Astrocyte (in vitro differentiated cells and primary cell): ENCODE data around the gene MSN. TPM values are rescaled to one million over a fixed set of nuclear protein-coding genes. Genes with fewer than 3 reads are reported as not detected.

Source experiments
- DNase-seq: peaks from one replicate; pipeline ENCODE4 v3.0.0-alpha.2; 2010; ENCODE audit warnings: low read depth
- FAIRE-seq: peaks from 2 replicates; lab custom pipeline; 2011; peaks lifted over from hg19 to GRCh38; lab: Jason Lieb, UNC
- H2AFZ ChIP-seq: 2 replicates; pipeline ENCODE4 v1.6.0; 2012; ENCODE audit warnings: low read depth, low read length, inconsistent platforms
- H3K27ac ChIP-seq: 2 replicates; pipeline ENCODE4 v1.5.1; 2011; ENCODE audit warnings: low read depth, low read length, inconsistent platforms
- H3K27me3 ChIP-seq: 2 replicates; pipeline ENCODE4 v1.6.0; 2011; ENCODE audit warnings: low read length, inconsistent platforms; ENCODE audit not compliant: insufficient read depth
- H3K36me3 ChIP-seq: 2 replicates; pipeline ENCODE4 v1.5.1; 2011; ENCODE audit warnings: low read length, inconsistent platforms; ENCODE audit not compliant: insufficient read depth
- H3K4me1 ChIP-seq: 2 replicates; pipeline ENCODE4 v1.5.1; 2011; ENCODE audit warnings: low read length, inconsistent platforms; ENCODE audit not compliant: insufficient read depth
- H3K4me2 ChIP-seq: 2 replicates; pipeline ENCODE4 v1.6.0; 2012; ENCODE audit warnings: low read length, inconsistent platforms
- H3K4me3 ChIP-seq: 2 replicates; pipeline ENCODE4 v1.5.1; 2011; ENCODE audit warnings: low read depth, mild to moderate bottlenecking, low read length, inconsistent platforms; ENCODE audit not compliant: insufficient read depth
- H3K79me2 ChIP-seq: 2 replicates; pipeline ENCODE4 v1.6.0; 2012; ENCODE audit warnings: mild to moderate bottlenecking, low read length, inconsistent platforms; ENCODE audit not compliant: insufficient read depth
- H3K9ac ChIP-seq: 2 replicates; pipeline ENCODE4 v1.6.0; 2012; ENCODE audit warnings: mild to moderate bottlenecking, low read length, inconsistent platforms
- H3K9me3 ChIP-seq: 2 replicates; pipeline ENCODE4 v1.5.1; 2012; ENCODE audit warnings: low read depth, mild to moderate bottlenecking, low read length, inconsistent platforms; ENCODE audit not compliant: insufficient read depth
- H4K20me1 ChIP-seq: 2 replicates; pipeline ENCODE4 v1.6.0; 2012; ENCODE audit warnings: low read length, inconsistent platforms; ENCODE audit not compliant: insufficient read depth
- H3K27ac Mint-ChIP-seq: one replicate; pipeline ENCODE4 v1.8.0; 2021; ENCODE audit warnings: mild to moderate bottlenecking, mixed read lengths; ENCODE audit not compliant: unreplicated experiment
- H3K27me3 Mint-ChIP-seq: one replicate; pipeline ENCODE4 v1.8.0; 2021; ENCODE audit warnings: low read depth, mixed read lengths; ENCODE audit not compliant: unreplicated experiment
- H3K36me3 Mint-ChIP-seq: one replicate; pipeline ENCODE4 v1.8.0; 2021; ENCODE audit warnings: low read depth, mixed read lengths; ENCODE audit not compliant: unreplicated experiment
- H3K4me1 Mint-ChIP-seq: one replicate; pipeline ENCODE4 v1.8.0; 2021; ENCODE audit warnings: low read depth, mixed read lengths; ENCODE audit not compliant: unreplicated experiment
- H3K4me3 Mint-ChIP-seq: one replicate; pipeline ENCODE4 v1.8.0; 2021; ENCODE audit warnings: mild to moderate bottlenecking, moderate library complexity, mixed read lengths; ENCODE audit not compliant: unreplicated experiment
- H3K9me3 Mint-ChIP-seq: one replicate; pipeline ENCODE4 v1.8.0; 2021; ENCODE audit warnings: mild to moderate bottlenecking, mixed read lengths; ENCODE audit not compliant: unreplicated experiment
- EZH2 ChIP-seq: IDR thresholded peaks from 2 replicates; pipeline ENCODE4 v1.6.1; 2012; ENCODE audit warnings: mild to moderate bottlenecking, low read length, inconsistent platforms; ENCODE audit not compliant: insufficient read depth
- total RNA-seq: library from RNA; stranded (reverse); gene quantifications from 2 replicates; pipeline ENCODE4 v1.2.1, GENCODE V29; 2021
- TF ChIP-seq, protein P1 (sequence below): IDR thresholded peaks from 2 replicates; pipeline ENCODE4 v1.5.1; 2011; ENCODE audit warnings: low read depth, mild to moderate bottlenecking, inconsistent platforms, low read length, moderate library complexity; ENCODE audit not compliant: insufficient read depth

The MSN gene
- total RNA-seq, 1 donor from 2014 or later = 369 TPM

DNA sequence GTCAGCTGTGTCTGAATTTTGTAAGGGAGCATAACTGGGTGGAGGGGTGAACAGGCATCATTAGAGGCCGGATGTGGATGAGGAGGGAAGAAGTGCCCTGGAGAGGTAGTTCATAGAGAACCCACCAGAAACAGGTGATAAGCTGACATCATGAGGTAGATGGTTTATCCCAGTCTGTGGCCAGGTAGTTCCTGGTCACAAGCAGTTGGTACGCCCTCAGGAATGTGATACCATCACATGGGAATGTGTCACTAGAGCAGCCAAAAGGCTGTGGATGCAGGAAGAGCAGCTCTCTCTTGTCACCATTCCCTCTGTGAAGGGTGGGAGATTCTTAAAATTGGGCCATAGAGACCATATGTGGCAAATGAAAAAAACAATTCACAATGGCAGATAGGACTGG, 21.9 kb downstream of the MSN start:
- Mint-ChIP-seq H3K4me1 (peaks cover 44% of the 10 kb centered on the region), H3K9me3 (no peaks in the 10 kb centered on the region), H3K27me3 (no peaks in the 10 kb centered on the region), H3K36me3 (peaks cover 2% of the 10 kb centered on the region), H3K4me3 (no peak overlapping the region), H3K27ac (peak overlapping the region; percentile 67)
- FAIRE-seq (peak; percentile 65), DNase-seq (no peak)
- no peak overlapping the region for H2AFZ ChIP-seq
- H3K79me2 ChIP-seq = peaks cover 100% of the 10 kb centered on the region
- H3K9ac ChIP-seq = no peak overlapping the region
- peaks cover 79% of the 10 kb centered on the region for H4K20me1 ChIP-seq
- H3K36me3 ChIP-seq = peaks cover 3% of the 10 kb centered on the region
- H3K27ac ChIP-seq = peak overlapping the region; percentile 78
- no peak overlapping the region for H3K4me3 ChIP-seq
- no peaks in the 10 kb centered on the region for H3K27me3 ChIP-seq
- TF ChIP-seq, protein P1, sequence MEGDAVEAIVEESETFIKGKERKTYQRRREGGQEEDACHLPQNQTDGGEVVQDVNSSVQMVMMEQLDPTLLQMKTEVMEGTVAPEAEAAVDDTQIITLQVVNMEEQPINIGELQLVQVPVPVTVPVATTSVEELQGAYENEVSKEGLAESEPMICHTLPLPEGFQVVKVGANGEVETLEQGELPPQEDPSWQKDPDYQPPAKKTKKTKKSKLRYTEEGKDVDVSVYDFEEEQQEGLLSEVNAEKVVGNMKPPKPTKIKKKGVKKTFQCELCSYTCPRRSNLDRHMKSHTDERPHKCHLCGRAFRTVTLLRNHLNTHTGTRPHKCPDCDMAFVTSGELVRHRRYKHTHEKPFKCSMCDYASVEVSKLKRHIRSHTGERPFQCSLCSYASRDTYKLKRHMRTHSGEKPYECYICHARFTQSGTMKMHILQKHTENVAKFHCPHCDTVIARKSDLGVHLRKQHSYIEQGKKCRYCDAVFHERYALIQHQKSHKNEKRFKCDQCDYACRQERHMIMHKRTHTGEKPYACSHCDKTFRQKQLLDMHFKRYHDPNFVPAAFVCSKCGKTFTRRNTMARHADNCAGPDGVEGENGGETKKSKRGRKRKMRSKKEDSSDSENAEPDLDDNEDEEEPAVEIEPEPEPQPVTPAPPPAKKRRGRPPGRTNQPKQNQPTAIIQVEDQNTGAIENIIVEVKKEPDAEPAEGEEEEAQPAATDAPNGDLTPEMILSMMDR = no peak
- no peak for TF ChIP-seq EZH2
- H3K9me3 ChIP-seq = no peaks in the 10 kb centered on the region
- H3K4me1 ChIP-seq = peaks cover 44% of the 10 kb centered on the region
- peak overlapping the region; percentile 61 for H3K4me2 ChIP-seq

DNA sequence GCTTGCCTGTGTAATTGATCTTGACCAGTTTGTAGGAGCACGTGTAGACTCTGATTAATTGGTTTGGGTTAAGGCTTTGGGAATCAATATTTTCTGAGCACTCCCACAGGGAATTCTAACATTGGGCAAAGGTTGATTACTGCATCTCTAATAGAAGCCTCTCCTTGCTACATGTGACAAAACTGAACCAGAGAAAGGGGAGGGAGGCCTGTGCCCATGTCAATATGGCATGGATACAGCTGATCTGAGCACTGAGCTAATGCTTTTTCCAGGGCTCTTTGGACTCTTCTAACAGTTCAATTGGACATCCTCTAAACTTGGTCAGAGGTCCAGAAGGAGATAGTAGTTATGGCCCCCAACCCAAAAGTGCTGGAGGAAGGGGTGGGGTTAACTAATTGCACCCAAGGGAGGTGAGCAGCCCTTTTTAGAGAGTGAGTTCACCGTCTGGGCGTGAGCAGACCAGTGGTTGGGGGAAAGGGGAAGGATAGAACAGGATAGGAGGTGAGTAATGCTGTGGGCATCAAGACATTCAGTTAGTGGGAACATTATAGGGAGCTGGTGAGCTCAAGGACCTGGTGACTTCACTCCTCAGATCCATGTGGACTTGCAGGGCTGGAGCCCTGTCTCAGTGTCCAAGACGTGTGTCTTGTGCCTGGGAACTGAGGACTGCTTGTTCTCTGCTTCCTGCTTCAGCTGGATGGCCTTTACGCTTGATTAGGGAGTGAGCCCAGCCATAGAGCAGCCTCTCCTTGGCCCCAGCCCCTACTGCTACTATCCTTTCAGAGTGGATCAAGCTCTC, 22.8 kb downstream of the MSN start:
- Histone ChIP-seq H3K36me3 (no peaks in the 10 kb centered on the region), H3K4me2 (peak overlapping the region; percentile 61), H3K9me3 (no peaks in the 10 kb centered on the region), H3K9ac (peak overlapping the region; percentile 72), H3K79me2 (peaks cover 100% of the 10 kb centered on the region), H3K27me3 (no peaks in the 10 kb centered on the region), H3K27ac (peak overlapping the region; percentile 78), H3K4me3 (no peak overlapping the region), H2AFZ (no peak overlapping the region), H4K20me1 (peaks cover 80% of the 10 kb centered on the region), H3K4me1 (peaks cover 40% of the 10 kb centered on the region)
- Mint-ChIP-seq H3K4me3 (peak overlapping the region; percentile 37), H3K27me3 (no peaks in the 10 kb centered on the region), H3K36me3 (peaks cover 3% of the 10 kb centered on the region), H3K27ac (peak overlapping the region; percentile 48), H3K9me3 (no peaks in the 10 kb centered on the region), H3K4me1 (peaks cover 44% of the 10 kb centered on the region)
- FAIRE-seq (peak; percentile 84), DNase-seq (peak; percentile 79)
- no peak for TF ChIP-seq EZH2
- TF ChIP-seq, protein P1 = no peak
